ENCODE results near the gene OR52W1. TPM values are rescaled to one million over a fixed set of nuclear protein-coding genes. Genes with fewer than 3 reads are reported as not detected.
"Not testable (repeated sequence)": the region's sequence is repeated elsewhere in the genome, so short reads cannot be mapped to it uniquely, and the experiment has no call there.

The OR52W1 gene
- total RNA-seq, 1 donor, result not detected

- Histone ChIP-seq H3K27me3 (ENCODE audit: insufficient read depth, low read length) (no peaks in the 10 kb centered on the region), H3K4me1 (ENCODE audit: insufficient read depth, low read length) (peaks cover 51% of the 10 kb centered on the region), H3K9me3 (ENCODE audit: low read depth, low read length) (no peaks in the 10 kb centered on the region), H3K4me3 (ENCODE audit: low read length) (peak overlapping the region; percentile 85)
Observed at GRCh38 chr11:6233984-6234386, 35.0 kb downstream of the OR52W1 start.

DNA sequence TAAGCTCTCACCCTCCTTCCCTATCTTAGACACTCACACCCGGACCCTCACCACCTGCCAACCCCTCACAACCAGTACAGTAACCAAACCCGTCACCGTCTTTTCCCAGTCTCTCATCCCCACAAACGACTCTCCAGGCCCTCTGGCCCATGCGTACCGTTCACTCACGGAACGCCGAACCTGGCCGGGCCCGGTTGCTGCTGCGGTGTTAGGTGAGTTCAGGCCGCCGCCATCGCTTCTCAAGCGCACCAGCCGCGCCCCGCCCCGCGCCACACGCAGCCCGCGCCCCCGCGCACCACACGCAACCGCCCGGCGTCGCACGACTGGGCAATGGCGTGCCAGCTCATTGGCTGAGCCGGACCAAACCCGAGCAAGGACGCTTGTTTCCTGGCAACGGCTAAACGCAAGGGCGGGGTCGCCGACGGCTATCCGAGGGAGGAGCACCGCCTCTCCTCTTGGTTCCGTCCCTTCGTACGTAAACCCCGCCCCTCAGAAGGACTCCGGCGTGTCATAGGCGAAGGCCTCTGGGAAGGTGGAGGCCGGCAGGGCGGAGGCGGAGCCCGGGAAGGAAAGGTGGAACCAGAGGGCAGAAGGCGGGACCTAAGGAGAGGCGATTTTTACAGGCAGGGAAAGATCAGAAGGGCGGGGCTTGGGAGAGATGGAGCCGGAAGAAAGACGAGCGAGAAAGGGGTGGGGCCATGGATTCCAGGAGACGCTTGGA is 35.5 kb downstream of the OR52W1 start, which contains the start of gene FHIP1B:
Gene FHIP1B (minus strand): TSS at position 250 of the 721 bp plus-strand sequence. CDS start 10,120 bp downstream, outside the sequence.
- H3K4me1 ChIP-seq (ENCODE audit: insufficient read depth, low read length), result peaks cover 46% of the 10 kb centered on the region
- H3K4me3 ChIP-seq (ENCODE audit: low read length), result peak within 1 kb of the TSS; percentile 85
- H3K27me3 ChIP-seq (ENCODE audit: insufficient read depth, low read length), result no peaks in the 10 kb centered on the region
- no peaks in the 10 kb centered on the region for H3K9me3 ChIP-seq (ENCODE audit: low read depth, low read length)

DNA sequence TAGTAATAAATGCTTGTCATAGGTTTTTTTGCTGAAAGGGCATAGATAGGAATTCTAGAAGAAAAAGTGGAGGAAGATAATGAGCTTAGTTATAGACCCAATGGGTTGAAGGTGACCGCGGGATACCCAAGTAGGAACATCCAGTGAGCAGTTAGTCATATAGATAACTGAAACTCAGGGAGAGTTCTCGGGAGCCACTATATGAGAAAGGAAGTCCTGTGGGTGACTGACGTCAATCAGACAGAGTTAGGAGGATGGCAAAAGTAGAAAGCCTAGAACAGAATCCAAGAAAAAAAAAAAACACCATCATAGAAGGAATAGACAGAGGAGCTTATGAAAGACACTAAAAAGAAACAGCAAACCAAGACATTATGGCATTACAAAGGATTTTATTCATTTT is 38.2 kb downstream of the OR52W1 start:
- Histone ChIP-seq H3K4me3 (ENCODE audit: low read length) (no peak overlapping the region), H3K9me3 (ENCODE audit: low read depth, low read length) (no peaks in the 10 kb centered on the region), H3K27me3 (ENCODE audit: insufficient read depth, low read length) (no peaks in the 10 kb centered on the region), H3K4me1 (ENCODE audit: insufficient read depth, low read length) (peaks cover 34% of the 10 kb centered on the region)

DNA sequence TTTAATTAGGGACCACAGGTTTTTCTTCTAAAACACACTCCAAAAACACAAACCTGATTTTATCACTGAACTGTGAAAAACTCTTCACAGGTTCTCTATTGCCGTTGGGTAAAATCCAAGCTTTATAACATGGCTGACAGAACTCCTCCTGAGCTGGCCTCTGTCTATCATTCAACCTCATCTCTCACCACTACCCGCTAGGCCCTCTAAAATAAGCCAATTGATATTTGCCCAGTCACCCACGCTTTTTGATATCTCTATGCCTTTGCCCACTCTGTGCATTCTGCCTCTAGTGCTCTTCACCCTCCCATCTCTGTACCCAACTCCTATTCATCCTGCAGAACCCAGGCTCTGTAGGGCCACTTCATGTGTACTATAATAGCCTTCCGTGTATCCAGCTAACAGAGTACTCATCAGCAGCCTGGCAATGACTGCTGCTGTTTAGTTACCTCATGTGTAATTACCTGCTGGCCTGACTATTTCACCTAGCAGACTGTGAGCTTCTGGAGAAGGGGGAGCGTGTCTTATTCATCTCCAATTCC is 38.8 kb downstream of the OR52W1 start:
- H3K27me3 ChIP-seq (ENCODE audit: insufficient read depth, low read length), result no peaks in the 10 kb centered on the region
- no peaks in the 10 kb centered on the region for H3K9me3 ChIP-seq (ENCODE audit: low read depth, low read length)
- no peak overlapping the region for H3K4me3 ChIP-seq (ENCODE audit: low read length)
- H3K4me1 ChIP-seq (ENCODE audit: insufficient read depth, low read length), result peaks cover 32% of the 10 kb centered on the region

- Histone ChIP-seq H3K4me3 (ENCODE audit: low read length) (no peak within 1 kb of the TSS), H3K27me3 (ENCODE audit: insufficient read depth, low read length) (no peaks in the 10 kb centered on the region), H3K4me1 (ENCODE audit: insufficient read depth, low read length) (peaks cover 21% of the 10 kb centered on the region), H3K9me3 (ENCODE audit: low read depth, low read length) (no peaks in the 10 kb centered on the region)
Observed at GRCh38 chr11:6238902-6239301, 39.9 kb downstream of the OR52W1 start, which contains the start of gene CNGA4. TSS of gene CNGA4 (plus strand) at chr11:6239089. CDS start at chr11:6239207, 118 bp downstream.

DNA sequence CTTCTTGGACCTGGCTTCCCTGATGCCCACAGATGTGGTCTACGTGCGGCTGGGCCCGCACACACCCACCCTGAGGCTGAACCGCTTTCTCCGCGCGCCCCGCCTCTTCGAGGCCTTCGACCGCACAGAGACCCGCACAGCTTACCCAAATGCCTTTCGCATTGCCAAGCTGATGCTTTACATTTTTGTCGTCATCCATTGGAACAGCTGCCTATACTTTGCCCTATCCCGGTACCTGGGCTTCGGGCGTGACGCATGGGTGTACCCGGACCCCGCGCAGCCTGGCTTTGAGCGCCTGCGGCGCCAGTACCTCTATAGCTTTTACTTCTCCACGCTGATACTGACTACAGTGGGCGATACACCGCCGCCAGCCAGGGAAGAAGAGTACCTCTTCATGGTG is 41.1 kb downstream of the OR52W1 start:
- Histone ChIP-seq H3K9me3 (ENCODE audit: low read depth, low read length) (no peaks in the 10 kb centered on the region), H3K4me3 (ENCODE audit: low read length) (no peak overlapping the region), H3K27me3 (ENCODE audit: insufficient read depth, low read length) (no peaks in the 10 kb centered on the region), H3K4me1 (ENCODE audit: insufficient read depth, low read length) (peaks cover 17% of the 10 kb centered on the region)

GRCh38 chr11:6240781-6241180 is 41.8 kb downstream of the OR52W1 start:
- no peaks in the 10 kb centered on the region for H3K9me3 ChIP-seq (ENCODE audit: low read depth, low read length)
- peaks cover 11% of the 10 kb centered on the region for H3K4me1 ChIP-seq (ENCODE audit: insufficient read depth, low read length)
- H3K4me3 ChIP-seq (ENCODE audit: low read length), result no peak overlapping the region
- no peaks in the 10 kb centered on the region for H3K27me3 ChIP-seq (ENCODE audit: insufficient read depth, low read length)

GRCh38 chr11:6241316-6241715 is 42.3 kb downstream of the OR52W1 start:
- Histone ChIP-seq H3K4me3 (ENCODE audit: low read length) (no peak overlapping the region), H3K9me3 (ENCODE audit: low read depth, low read length) (no peaks in the 10 kb centered on the region), H3K4me1 (ENCODE audit: insufficient read depth, low read length) (peaks cover 11% of the 10 kb centered on the region), H3K27me3 (ENCODE audit: insufficient read depth, low read length) (no peaks in the 10 kb centered on the region)

DNA sequence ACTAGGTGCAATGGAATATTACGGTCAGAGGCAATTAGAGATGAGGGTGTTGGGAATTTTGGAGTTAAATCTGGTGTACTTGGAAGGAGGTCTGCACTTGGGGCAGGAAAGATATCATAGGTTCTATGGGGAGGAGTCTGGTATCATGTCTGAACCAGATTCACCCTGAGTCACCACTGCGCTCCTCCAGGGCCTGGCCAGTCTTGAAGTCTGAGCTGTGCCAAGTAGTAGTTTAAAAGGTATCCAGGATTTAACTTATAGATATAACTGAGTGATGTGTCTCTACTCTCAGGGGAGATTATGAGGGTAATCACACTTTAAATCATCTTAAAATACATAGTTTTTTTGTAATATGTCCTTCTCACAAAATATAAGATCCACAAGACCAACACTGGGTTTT is 46.5 kb downstream of the OR52W1 start:
- Histone ChIP-seq H3K9me3 (ENCODE audit: low read depth, low read length) (no peaks in the 10 kb centered on the region), H3K27me3 (ENCODE audit: insufficient read depth, low read length) (no peaks in the 10 kb centered on the region), H3K4me1 (ENCODE audit: insufficient read depth, low read length) (peaks cover 6% of the 10 kb centered on the region), H3K4me3 (ENCODE audit: low read length) (no peak overlapping the region)

DNA sequence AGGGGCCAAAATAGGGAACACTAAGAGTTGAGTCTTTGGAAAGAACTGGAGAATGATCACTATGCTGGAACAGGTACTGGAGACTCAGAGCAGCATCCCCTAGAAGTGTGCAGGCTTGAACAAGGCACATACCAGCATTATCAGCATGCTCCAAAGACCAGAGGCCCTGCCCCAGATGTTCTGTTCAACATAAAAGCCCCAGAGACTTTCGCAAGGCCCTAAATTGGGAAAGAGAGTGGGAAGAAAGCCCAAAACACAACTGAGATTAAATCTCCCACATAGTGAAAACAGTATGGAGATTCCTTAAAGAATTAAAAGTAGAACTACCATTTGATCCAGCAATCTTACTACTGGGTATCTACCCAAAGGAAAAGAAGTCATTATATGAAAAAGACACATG is 49.2 kb downstream of the OR52W1 start:
- Histone ChIP-seq H3K27me3 (ENCODE audit: insufficient read depth, low read length) (no peaks in the 10 kb centered on the region), H3K9me3 (ENCODE audit: low read depth, low read length) (no peaks in the 10 kb centered on the region), H3K4me1 (ENCODE audit: insufficient read depth, low read length) (no peaks in the 10 kb centered on the region), H3K4me3 (ENCODE audit: low read length) (no peak overlapping the region)

DNA sequence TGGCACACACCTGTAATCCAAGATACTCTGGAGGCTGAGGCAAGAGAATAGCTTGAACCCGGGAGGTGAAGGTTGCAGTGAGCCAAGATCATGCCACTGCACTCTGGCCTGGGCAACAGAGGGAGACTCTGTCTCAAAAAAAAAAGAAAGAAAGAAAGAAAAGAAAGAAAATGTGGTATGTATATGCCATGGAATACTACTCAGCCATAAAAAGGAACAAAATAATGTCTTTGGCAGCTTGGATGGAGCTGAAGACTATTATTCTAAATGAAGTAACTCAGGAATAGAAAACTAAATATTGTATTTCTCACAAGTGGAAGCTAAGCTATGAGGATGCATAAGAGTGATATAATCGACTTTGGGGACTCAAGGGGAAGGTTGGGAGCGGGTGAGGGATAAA is 49.9 kb downstream of the OR52W1 start:
- not testable (repeated sequence) for H3K4me1 ChIP-seq (ENCODE audit: insufficient read depth, low read length); H3K4me3 ChIP-seq (ENCODE audit: low read length); H3K9me3 ChIP-seq (ENCODE audit: low read depth, low read length); H3K27me3 ChIP-seq (ENCODE audit: insufficient read depth, low read length)

Other genes starting within 250 kb of the OR52W1 start
- not detected for gene OR56A5, start 230.7 kb upstream of the OR52W1 start, total RNA-seq
- gene OR52L1, start 212.2 kb upstream of the OR52W1 start, total RNA-seq, result not detected
- gene OR56A4, start 192.3 kb upstream of the OR52W1 start, total RNA-seq, result not detected
- gene OR56A1, start 168.5 kb upstream of the OR52W1 start, total RNA-seq, result under 0.01 TPM
- not detected for gene OR56B4, start 91.5 kb upstream of the OR52W1 start, total RNA-seq
- gene OR52B2, start 28.9 kb upstream of the OR52W1 start, total RNA-seq, result not detected
- gene C11orf42, start 6.3 kb downstream of the OR52W1 start, total RNA-seq, result not detected
- gene FHIP1B, start 35.4 kb downstream of the OR52W1 start, total RNA-seq, result 27.6 TPM
- 0.21 TPM for gene CNGA4, start 39.9 kb downstream of the OR52W1 start, total RNA-seq
- not detected for gene CCKBR, start 60.6 kb downstream of the OR52W1 start, total RNA-seq
- gene CAVIN3, start 121.3 kb downstream of the OR52W1 start, total RNA-seq, result 1.8 TPM
- 21.1 TPM for gene SMPD1, start 191.2 kb downstream of the OR52W1 start, total RNA-seq
- gene APBB1, start 219.9 kb downstream of the OR52W1 start, total RNA-seq, result 57.1 TPM
- gene HPX, start 241.8 kb downstream of the OR52W1 start, total RNA-seq, result 0.31 TPM